Endothelial cell of umbilical vein (primary cell): Measurements from ENCODE around the gene ABCC1. TPM values are rescaled to one million over a fixed set of nuclear protein-coding genes. Genes with fewer than 3 reads are reported as not detected.

Experiments used
- BruUV-seq: library from RNA; stranded (reverse); fragments of 400-500 nt; replicated peaks from 2 replicates; lab custom pipeline; 2021; lab: Mats Ljungman, UMichigan
- CTCF ChIA-PET: fragments of 300-600, 350-600 bp; sonication (Branson Sonifier 250); formaldehyde crosslinking; loops from one replicate; lab custom pipeline; 2021; ENCODE audit warnings: antibody characterized with exemption, inconsistent platforms; lab: Charles Lee
- POLR2A ChIA-PET: fragments of 300-600, 350-600 bp; sonication (Branson Sonifier 250); formaldehyde crosslinking; loops from one replicate; lab custom pipeline; 2021; ENCODE audit warnings: antibody characterized with exemption, inconsistent platforms; lab: Charles Lee
- DNase-seq: peaks from one replicate; pipeline ENCODE4 v3.0.0-alpha.2; 2011; ENCODE audit warnings: low read depth, low spot score
- FAIRE-seq: peaks from 2 replicates; lab custom pipeline; 2011; peaks lifted over from hg19 to GRCh38; lab: Jason Lieb, UNC
- H2AFZ ChIP-seq: 2 replicates; pipeline ENCODE4 v1.6.0; 2012; ENCODE audit warnings: low read depth, low read length, control low read depth, inconsistent platforms
- H3K27ac ChIP-seq: 2 replicates; pipeline ENCODE4 v1.5.1; 2011; ENCODE audit warnings: low read depth, mild to moderate bottlenecking, control low read depth, low read length, moderate library complexity; ENCODE audit not compliant: insufficient read depth
- H3K27me3 ChIP-seq, 2 experiments: 2 replicates each; pipeline versions ENCODE4 v1.6.0 to v1.6.1; 2011; ENCODE audit warnings: low read length in 2 of 2, mixed read lengths in 1 of 2; ENCODE audit not compliant: control insufficient read depth in 2 of 2, insufficient read depth in 2 of 2
- H3K36me3 ChIP-seq, 2 experiments: 2 replicates in 1 of 2; 3 replicates in 1 of 2; pipeline ENCODE4 v1.5.1; 2011; ENCODE audit warnings: low read length in 2 of 2, mild to moderate bottlenecking in 1 of 2, moderate library complexity in 1 of 2; ENCODE audit not compliant: control insufficient read depth in 2 of 2, insufficient read depth in 2 of 2; ENCODE audit errors: extremely low read depth in 1 of 2
- H3K4me1 ChIP-seq: 3 replicates; pipeline ENCODE4 v1.5.1; 2011; ENCODE audit warnings: mild to moderate bottlenecking, low read length; ENCODE audit not compliant: control insufficient read depth, insufficient read depth; ENCODE audit errors: extremely low read depth
- H3K4me2 ChIP-seq: 2 replicates; pipeline ENCODE4 v1.6.1; 2011; ENCODE audit warnings: low read length, control low read depth, mixed read lengths; ENCODE audit not compliant: insufficient read depth
- H3K4me3 ChIP-seq, 3 experiments: fragments of 200-600 bp in 1 of 3; sonication (generic), shearing (Covaris generic) in 1 of 3; replicated peaks in 1 of 3; 2 replicates each; pipeline ENCODE4 v1.5.1; 2011 to 2016; ENCODE audit warnings: control low read depth in 3 of 3, low read length in 3 of 3, mild to moderate bottlenecking in 2 of 3, inconsistent platforms in 1 of 3, low read depth in 1 of 3, moderate library complexity in 1 of 3; ENCODE audit not compliant: insufficient read depth in 1 of 3
- H3K79me2 ChIP-seq: 2 replicates; pipeline ENCODE4 v1.6.0; 2012; ENCODE audit warnings: low read length, inconsistent platforms; ENCODE audit not compliant: control insufficient read depth, insufficient read depth
- H3K9ac ChIP-seq: replicated peaks from 2 replicates; pipeline ENCODE3; 2011; ENCODE audit warnings: low read length, control low read depth; ENCODE audit not compliant: insufficient read depth; ENCODE audit errors: extremely low read depth
- H3K9me1 ChIP-seq: replicated peaks from 3 replicates; pipeline ENCODE4 v1.6.0; 2011; ENCODE audit warnings: mild to moderate bottlenecking, low read length; ENCODE audit not compliant: control insufficient read depth, insufficient read depth; ENCODE audit errors: extremely low read depth
- H3K9me3 ChIP-seq: replicated peaks from 2 replicates; pipeline ENCODE4 v1.5.1; 2012; ENCODE audit warnings: low read length, inconsistent platforms; ENCODE audit not compliant: control insufficient read depth, insufficient read depth
- H4K20me1 ChIP-seq: replicated peaks from 2 replicates; pipeline ENCODE3; 2011; ENCODE audit warnings: mild to moderate bottlenecking, low read length; ENCODE audit not compliant: control insufficient read depth, insufficient read depth; ENCODE audit errors: extremely low read depth
- CTCF ChIP-seq, 2 donors: IDR thresholded peaks; 1 replicate in 1 of 2; 2 replicates in 1 of 2; pipeline ENCODE4 v1.5.1; 2011; ENCODE audit warnings: low read length in 2 of 2, mild to moderate bottlenecking in 2 of 2, moderate library complexity in 2 of 2, control low read depth in 1 of 2, inconsistent platforms in 1 of 2, low read depth in 1 of 2; ENCODE audit not compliant: insufficient read depth in 1 of 2; ENCODE audit errors: extremely low read depth in 1 of 2
- EZH2 ChIP-seq: IDR thresholded peaks from 2 replicates; pipeline ENCODE4 v1.6.1; 2012; ENCODE audit warnings: borderline replicate concordance, low read depth, mild to moderate bottlenecking, moderate library complexity, low read length, inconsistent platforms; ENCODE audit not compliant: severe bottlenecking
- FOS ChIP-seq: IDR thresholded peaks from 2 replicates; pipeline ENCODE4 v1.6.1; 2011; ENCODE audit warnings: mild to moderate bottlenecking, low read length, moderate library complexity, borderline replicate concordance; ENCODE audit not compliant: insufficient read depth
- GATA2 ChIP-seq: IDR thresholded peaks from 2 replicates; pipeline ENCODE4 v1.7.0; 2011; ENCODE audit warnings: low read depth, mild to moderate bottlenecking, moderate library complexity, mixed read lengths, low read length; ENCODE audit not compliant: insufficient read length, insufficient read depth
- JUN ChIP-seq: IDR thresholded peaks from 2 replicates; pipeline ENCODE4 v1.6.1; 2011; ENCODE audit warnings: borderline replicate concordance, low read depth; ENCODE audit not compliant: insufficient read length, insufficient read depth
- MAX ChIP-seq: IDR thresholded peaks from 2 replicates; pipeline ENCODE4 v1.6.1; 2011; ENCODE audit not compliant: insufficient read depth, insufficient read length
- MYC ChIP-seq: IDR thresholded peaks from one replicate; pipeline ENCODE4 v1.6.1; 2011; ENCODE audit warnings: mild to moderate bottlenecking, low read depth, low read length
- POLR2A ChIP-seq: IDR thresholded peaks from 2 replicates; pipeline ENCODE4 v1.6.1; 2012; ENCODE audit warnings: low read depth, mild to moderate bottlenecking, control low read depth, low read length
- POLR2AphosphoS5 ChIP-seq: IDR thresholded peaks from 2 replicates; pipeline ENCODE4 v1.6.1; 2012; ENCODE audit warnings: low read depth, mild to moderate bottlenecking, control low read depth, low read length, moderate library complexity; ENCODE audit not compliant: insufficient read depth
- dilution Hi-C: fragments of 300-500 bp; cut with MboI; formaldehyde crosslinking; loops from one replicate; pipeline ENCODE4 v1.15.0; 2019; ENCODE audit warnings: low sequenced_read_pairs; ENCODE audit not compliant: extremely low pct_ligation_motif_present
- intact Hi-C: fragments of 100-400 bp; cut with micrococcal nuclease; formaldehyde crosslinking; loops from one replicate; pipeline ENCODE4 v1.10.0; 2022
- polyA plus RNA-seq, 4 experiments: library from polyadenylated mRNA; depleted of rRNA in 3 of 4; stranded (reverse) in 3 of 4; unstranded in 1 of 4; fragments of >200 nt; gene quantifications; 2 replicates each; pipeline versions ENCODE4 v1.2.1 to v1.2.3, GENCODE V29; 2011 to 2012; ENCODE audit warnings: missing spikeins in 1 of 4
- total RNA-seq: library from RNA; stranded (reverse); gene quantifications from 2 replicates; pipeline ENCODE4 v1.2.3, GENCODE V29; 2021

The ABCC1 gene
- total and polyA plus RNA-seq, 2 donors (not counting 3 experiments of a cell fraction or from before 2014, with no cell fraction given) = 46.1 to 89.2 TPM

- DNase-seq (no peak), FAIRE-seq (no peak)
- ChIA-PET CTCF (interaction anchor here (1.3 to 1.5 kb wide), 2 partner anchors 9 to 10 kb away, joined by 3 read pairs; no protein-coding TSS in a partner anchor), POLR2A (no interaction called here)
- H3K4me2 ChIP-seq = no peak overlapping the region
- H3K27ac ChIP-seq = no peak overlapping the region
- intact Hi-C loops = no loop called here
- no peak overlapping the region for H3K4me3 ChIP-seq
- H3K79me2 ChIP-seq = peaks cover 98% of the 10 kb centered on the region
- H3K9me3 ChIP-seq = no peaks in the 10 kb centered on the region
- H3K27me3 ChIP-seq = no peaks in the 10 kb centered on the region
- TF ChIP-seq MYC (no peak), FOS (no peak), MAX (no peak), CTCF (IDR thresholded peaks at IDR 0.05; ENCODE audit: extremely low read depth in 1 of 2, insufficient read depth in 1 of 2, low read depth in 1 of 2, low read length in 2 of 2) (no peak), EZH2 (no peak), GATA2 (no peak), POLR2AphosphoS5 (no peak), JUN (no peak), POLR2A (no peak)
- H3K36me3 ChIP-seq = peaks cover 0 to 7% of the 10 kb centered on the region in 2 experiments
- no TSS peak for BruUV-seq
- no peak overlapping the region for H3K9ac ChIP-seq
- no peak overlapping the region for H2AFZ ChIP-seq
- dilution Hi-C loops = no loop called here
- H3K9me1 ChIP-seq = no peaks in the 10 kb centered on the region
- no peaks in the 10 kb centered on the region for H3K4me1 ChIP-seq
- peaks cover 2% of the 10 kb centered on the region for H4K20me1 ChIP-seq
Measured at GRCh38 chr16:15974057-15974456, 24.6 kb downstream of the ABCC1 start.
